GM18499 (cell line): ENCODE data around the gene NEK5.
"Not testable (repeated sequence)": the region's sequence is repeated elsewhere in the genome, so short reads cannot be mapped to it uniquely, and the experiment has no call there.

ENCODE experiments used
- ATAC-seq: cut with Tn5 transposase; IDR thresholded peaks from one replicate; pipeline ENCODE4 v1.9.1; 2021; ENCODE audit warnings: moderate number of reproducible peaks; ENCODE audit not compliant: insufficient read depth, unreplicated experiment

The NEK5 gene, protein sequence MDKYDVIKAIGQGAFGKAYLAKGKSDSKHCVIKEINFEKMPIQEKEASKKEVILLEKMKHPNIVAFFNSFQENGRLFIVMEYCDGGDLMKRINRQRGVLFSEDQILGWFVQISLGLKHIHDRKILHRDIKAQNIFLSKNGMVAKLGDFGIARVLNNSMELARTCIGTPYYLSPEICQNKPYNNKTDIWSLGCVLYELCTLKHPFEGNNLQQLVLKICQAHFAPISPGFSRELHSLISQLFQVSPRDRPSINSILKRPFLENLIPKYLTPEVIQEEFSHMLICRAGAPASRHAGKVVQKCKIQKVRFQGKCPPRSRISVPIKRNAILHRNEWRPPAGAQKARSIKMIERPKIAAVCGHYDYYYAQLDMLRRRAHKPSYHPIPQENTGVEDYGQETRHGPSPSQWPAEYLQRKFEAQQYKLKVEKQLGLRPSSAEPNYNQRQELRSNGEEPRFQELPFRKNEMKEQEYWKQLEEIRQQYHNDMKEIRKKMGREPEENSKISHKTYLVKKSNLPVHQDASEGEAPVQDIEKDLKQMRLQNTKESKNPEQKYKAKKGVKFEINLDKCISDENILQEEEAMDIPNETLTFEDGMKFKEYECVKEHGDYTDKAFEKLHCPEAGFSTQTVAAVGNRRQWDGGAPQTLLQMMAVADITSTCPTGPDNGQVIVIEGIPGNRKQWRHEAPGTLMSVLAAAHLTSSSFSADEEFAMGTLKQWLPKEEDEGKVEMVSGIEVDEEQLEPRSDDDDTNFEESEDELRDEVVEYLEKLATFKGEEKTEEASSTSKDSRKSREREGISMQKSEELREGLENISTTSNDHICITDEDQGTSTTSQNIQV

DNA sequence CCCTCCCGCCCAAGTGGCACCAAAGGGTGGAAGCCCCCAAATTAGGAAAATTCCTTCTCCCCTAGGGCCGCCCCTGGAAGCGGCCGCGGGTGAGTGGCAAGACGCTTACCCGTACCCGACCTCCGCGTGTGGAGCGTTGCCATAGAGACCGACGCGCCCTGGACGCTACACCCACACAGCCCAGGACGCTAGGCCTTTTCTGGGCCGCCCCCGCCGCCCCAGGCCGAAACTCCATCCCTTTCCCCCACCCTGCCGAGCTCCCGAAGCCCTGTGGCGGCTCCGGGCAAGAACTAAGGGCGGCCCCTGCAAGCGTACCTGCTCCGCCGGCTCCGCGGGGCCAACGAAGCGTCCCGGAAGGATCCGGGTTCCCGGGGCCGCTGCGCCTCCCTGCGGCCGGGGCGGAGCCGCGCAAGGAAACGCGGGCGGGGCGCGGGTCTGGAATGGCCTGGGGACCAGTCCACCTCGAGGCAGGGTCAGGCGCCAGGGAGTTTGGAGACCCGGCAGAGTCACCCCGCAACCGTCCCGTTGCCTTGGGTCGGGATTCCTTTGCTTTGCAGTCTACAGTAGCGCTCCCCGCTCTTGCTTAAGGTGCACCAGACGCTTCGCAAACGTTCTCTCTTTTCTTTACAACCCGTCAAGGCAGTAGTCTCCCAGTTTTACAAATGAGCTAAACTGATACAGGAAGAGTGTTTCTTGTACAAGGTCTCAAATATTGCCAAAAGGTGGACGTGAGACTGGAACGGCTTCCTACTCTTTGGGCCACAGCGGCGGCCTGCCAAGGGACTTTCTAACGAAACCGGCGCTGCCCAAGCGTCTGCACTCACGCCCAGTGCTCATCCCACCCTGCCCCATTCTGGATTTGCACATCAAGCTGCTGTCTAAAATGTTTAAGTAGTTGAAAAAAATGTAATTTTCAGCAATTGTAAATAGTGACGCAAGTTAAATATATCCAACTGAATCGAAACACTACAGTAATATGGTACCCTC lies at the start of gene NEK5:
Gene NEK5, minus strand, starts transcription at position 360 of the 987 bp plus-strand sequence. CDS start 1,591 bp downstream, outside the sequence.
- no peak for ATAC-seq

DNA sequence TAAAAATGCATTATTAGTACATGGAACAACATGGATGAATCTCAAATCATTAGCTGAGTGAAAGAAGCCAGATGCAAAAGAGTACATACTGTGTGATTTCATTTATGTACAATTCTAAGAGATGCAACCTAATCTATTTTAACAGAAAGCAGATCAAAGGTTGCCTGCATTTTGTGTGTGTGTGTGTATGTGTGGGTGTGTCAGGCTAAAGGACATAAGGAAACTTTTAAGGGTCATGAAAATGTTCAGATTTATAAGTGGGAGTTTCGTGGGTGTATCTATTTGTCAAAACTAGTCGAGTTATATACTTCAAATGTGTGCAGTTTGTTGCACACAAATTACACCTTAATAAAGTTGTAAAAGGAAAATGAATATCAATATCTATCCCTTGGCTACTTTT lies 48.4 kb upstream of the NEK5 start:
- no peak for ATAC-seq

- ATAC-seq, result not testable (repeated sequence)
These were observed 45.1 kb upstream of the NEK5 start for GRCh38 chr13:52173970-52174369.

DNA sequence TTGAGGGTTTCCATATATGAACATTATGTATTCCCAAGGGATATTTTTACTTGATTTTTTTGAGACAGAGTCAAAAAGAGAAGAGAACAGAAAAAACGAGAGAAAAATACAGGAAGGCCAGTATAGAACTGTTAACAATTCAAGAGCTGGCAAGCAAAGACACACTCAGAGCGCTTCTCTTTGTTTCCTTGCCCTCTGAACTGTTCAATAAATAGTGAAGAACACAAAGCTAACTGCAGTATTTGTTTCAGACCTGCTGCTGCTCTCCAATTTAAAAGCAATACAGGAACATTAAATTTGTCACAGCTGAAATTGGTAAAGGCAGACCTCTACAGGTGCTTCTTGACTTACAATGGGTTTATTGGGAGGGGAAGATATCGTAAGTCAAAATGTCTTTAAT lies 44.5 kb upstream of the NEK5 start:
- no peak for ATAC-seq

GRCh38 chr13:52171686-52172085 lies 42.8 kb upstream of the NEK5 start:
- ATAC-seq, result not testable (repeated sequence)

DNA sequence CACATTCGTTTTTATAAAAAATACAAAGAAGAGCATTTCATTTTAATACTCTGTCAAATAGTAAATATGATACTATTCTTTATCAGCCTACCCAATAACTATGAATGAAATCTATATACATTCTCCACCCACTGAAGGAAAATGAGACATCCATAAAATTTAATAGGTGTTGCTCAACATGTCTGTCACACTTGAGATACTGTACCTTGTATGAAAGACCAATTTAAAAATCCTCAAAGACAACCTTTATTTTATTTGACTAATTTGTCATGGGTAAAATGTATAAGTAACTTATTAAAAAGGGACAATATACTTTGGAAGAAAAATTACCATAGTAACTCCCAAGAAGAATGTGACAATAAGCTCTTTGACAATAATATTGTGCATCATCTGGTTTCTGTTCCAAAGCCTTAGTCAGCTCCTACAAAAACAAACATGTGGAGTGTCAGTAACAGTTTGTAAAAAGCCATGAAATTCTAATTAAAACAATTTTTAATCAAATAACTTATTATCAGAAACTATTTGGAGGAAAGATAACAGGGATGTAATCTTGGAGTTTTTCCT lies 42.0 kb upstream of the NEK5 start:
- ATAC-seq, result not testable (repeated sequence)

GRCh38 chr13:52169839-52170238 lies 41.0 kb upstream of the NEK5 start:
- ATAC-seq, result no peak

- ATAC-seq, result no peak
These were observed 36.5 kb upstream of the NEK5 start for GRCh38 chr13:52165411-52165810.

DNA sequence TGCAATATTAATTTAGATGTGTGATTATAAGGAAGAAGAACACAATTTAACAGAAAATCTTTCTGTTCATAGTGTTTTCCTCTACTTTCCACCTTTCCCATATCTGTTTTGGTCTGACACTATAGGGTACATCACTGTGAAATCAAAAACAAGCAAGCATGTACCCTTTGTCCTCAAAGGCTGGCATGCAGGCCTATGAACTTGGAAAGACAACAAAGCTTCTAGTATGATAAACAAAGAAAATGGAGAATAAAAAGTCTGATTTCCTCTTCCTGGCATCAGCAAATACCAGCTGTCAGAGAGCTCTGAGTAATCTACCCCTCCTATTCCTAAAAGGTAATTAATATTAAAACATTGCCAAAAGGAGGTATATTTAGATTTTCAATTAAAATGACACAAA lies 36.1 kb upstream of the NEK5 start:
- no peak for ATAC-seq

DNA sequence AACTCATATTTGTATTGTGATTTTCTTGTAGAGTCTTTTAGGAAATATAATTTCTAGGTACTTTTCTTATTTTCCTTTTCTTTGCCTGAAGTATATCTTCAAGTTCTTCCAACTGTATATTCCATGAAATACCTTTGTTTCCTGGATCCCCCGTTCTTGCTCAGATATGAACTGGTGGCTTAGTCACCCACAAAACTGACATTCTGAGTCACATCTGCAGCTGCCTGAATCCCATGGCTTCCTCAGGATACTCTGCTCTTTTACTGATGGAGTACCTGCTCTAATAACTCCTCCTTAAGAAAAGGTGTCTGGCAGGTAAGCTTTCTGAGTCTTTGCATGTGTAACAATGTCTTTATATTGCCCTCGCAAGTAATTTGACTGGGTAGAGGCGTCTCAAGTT lies 35.0 kb upstream of the NEK5 start:
- ATAC-seq, result not testable (repeated sequence)

DNA sequence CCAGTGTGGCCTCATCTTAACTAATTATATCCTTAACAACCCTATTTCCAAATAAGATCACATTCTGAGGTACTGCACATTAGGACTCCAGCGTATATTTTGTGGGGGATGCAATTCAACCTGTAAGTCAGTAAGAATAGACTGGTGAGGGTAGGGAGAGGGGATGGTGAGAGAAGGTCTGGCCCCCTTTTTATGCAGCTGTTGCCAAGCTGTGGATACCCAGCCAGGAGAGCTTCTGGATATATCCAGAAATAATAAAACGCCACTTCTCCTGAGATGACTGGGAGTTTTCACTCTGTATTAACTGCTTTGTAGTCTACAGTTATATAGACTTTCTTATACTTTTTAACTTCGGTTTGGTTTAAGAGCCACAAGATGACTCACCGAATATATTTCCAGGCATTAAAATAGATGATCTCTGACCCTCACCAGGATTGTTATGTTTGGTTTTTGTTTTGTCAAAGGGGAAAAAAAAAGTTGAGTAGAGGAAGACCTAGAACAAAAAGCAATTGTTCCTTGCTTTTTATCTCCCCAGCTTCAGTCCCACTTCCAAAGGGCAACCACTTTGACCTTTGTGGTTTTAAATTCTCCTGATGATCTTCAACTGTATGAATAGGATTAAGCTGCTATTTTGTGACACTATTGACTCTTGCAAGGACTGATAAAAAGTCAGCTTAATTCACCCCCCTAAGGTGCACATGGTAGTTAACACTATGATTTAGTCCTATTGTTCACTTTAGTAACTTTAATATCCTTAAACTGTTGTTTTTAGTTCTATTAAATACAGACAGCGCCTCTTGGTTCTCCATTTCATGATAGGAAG lies 33.6 kb upstream of the NEK5 start:
- no peak for ATAC-seq

DNA sequence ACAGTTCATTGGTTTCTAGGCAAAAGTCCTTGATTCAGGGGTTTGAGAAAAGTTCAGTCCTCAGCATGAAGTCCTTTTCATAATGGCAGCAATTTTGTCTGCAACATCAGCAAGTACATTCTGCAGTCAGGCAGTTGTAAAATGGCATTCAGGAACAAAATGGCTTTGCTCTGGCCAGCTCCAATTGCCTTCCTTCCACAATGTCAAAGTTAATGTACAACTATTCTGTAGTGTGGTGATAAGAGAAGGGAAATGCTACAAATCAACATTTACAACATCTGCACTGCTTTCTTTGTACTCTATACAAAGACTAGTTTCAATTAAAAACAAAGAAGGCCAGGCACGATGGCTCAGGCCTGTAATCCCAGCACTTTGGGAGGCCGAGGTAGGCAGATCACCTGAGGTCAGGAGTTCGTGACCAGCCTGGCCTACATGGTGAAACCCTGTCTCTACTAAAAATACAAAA lies 32.3 kb upstream of the NEK5 start:
- no peak for ATAC-seq

- no peak for ATAC-seq
These were observed 31.6 kb upstream of the NEK5 start for GRCh38 chr13:52160506-52160905.

GRCh38 chr13:52160053-52160452 lies 31.2 kb upstream of the NEK5 start:
- no peak for ATAC-seq

DNA sequence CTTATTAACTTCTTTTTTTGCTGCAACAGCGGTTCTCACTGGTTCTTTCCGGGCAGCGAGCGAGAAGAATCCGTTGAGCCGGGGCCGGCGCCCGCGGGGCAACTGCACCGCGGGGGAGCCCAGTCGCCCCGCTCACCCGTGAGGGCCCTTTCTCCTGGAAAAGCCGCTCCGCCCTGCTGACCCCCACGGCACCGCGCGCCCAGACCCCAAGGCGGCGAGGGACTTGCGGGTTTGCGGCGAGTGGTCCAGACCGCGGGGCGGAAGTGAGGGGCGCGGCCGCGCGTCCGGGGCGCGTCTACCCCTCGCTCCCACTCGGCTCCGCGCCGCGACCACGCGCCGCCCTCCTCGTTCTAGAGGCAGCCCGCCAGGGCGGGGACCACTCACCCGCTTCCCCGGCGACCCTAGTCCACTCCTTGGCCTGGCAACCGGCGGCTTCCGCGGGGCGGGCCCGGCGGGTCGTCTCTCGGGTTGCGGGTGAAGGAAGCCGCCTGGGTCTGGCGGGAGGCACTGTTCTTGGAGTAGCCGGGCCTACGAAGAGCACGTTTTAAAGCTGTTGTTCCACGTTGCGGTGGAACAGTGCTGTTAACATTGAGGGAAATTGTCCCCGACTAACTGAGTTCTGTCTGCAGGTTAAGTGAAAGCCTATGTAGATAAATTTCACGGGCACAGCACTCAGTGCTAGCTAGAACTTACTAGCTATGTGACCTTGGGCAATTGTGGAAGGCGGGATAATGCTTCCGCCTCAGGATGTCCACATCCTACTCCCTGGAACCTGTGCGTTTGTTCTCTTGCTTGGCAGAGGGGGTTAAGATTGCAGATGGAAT lies 30.5 kb upstream of the NEK5 start, which contains the start of gene NEK3:
Gene NEK3, minus strand, starts transcription at position 439 of the 824 bp plus-strand sequence. CDS start 3,406 bp downstream, outside the sequence.
- no peak for ATAC-seq

- ATAC-seq, result no peak
These were observed 29.8 kb upstream of the NEK5 start for GRCh38 chr13:52158629-52159158.

DNA sequence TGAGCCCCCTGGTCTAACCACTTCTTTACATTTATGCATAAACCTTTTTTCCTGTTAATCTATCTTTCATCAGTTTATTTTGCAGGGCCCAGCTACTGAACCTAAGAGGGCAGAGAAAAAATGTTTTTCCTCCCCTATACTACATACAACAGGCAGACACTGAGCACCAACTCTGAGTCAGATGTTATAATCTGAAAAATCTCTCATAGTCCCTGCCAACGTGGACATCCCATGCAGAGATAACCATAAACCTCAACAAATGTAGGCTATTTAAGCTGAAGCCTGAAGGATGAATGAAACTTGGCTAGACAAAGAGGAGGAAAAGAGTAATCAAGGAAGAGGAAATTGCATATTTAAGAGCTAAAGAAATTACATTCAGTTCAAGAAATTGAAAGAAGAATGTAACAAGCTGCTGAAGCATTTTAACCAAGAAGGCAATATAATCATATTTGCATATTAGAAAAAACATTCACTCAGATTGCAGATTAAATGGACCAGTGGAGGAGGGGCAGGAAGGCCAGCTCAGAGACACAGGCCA lies 27.9 kb upstream of the NEK5 start:
- no peak for ATAC-seq
